ENCODE measurements around the gene KLK4. TPM values are rescaled to one million over a fixed set of nuclear protein-coding genes. Genes with fewer than 3 reads are reported as not detected.

KLK4 gene
- total and polyA plus RNA-seq, 9 of the 15 experiments (the other 6 are each of a cell fraction or from before 2014, with no cell fraction given), result not detected

GRCh38 chr19:50912727-50913716 lies 1.8 kb upstream of the KLK4 start:
- ATAC-seq (no peak), FAIRE-seq (no peak), DNase-seq (ENCODE audit: extremely low read depth in 1 of 4, low spot score in 3 of 4) (peak in 2 of 4 experiments; percentile 28 to 31)
- no peak overlapping the region for H3K4me3 ChIP-seq
- WGBS (ENCODE audit: insufficient coverage, low coverage, missing lambda C conversion rate), result 4% methylated on average over 25 of the region's 29 CpGs
- BruUV-seq (replicated peaks), result no TSS peak
- H4K20me1 ChIP-seq (replicated peaks; ENCODE audit: control insufficient read depth, insufficient read depth, low read length), result peaks cover 3% of the 10 kb centered on the region; the same call in 1 of the 2 replicates
- ChIA-PET CTCF (ENCODE audit: low intra/inter-chr PET ratio) (no interaction called here), POLR2A (interaction anchor here (0.6 to 1.8 kb wide), 4 partner anchors 9 to 181 kb away, joined by 3 to 5 read pairs (median 4); no protein-coding TSS in a partner anchor)
- H3K4me1 ChIP-seq (replicated peaks in 1 of 2; ENCODE audit: control insufficient read depth in 2 of 2, insufficient read depth in 2 of 2, low read length in 2 of 2), result peaks cover 0 to 28% of the 10 kb centered on the region in 2 experiments; a peak in 3 of 5 replicates
- intact Hi-C loops (cut with micrococcal nuclease), result no loop called here
- no peaks in the 10 kb centered on the region for H3K79me2 ChIP-seq (ENCODE audit: control insufficient read depth, insufficient read depth, low read length)
- H3K36me3 ChIP-seq (ENCODE audit: control insufficient read depth, insufficient read depth, low read length), result no peaks in the 10 kb centered on the region
- peaks cover 27 to 61% of the 10 kb centered on the region in 2 experiments for H3K27me3 ChIP-seq (ENCODE audit: control insufficient read depth in 2 of 2, insufficient read depth in 2 of 2, low read length in 2 of 2)
- H3K9ac ChIP-seq (ENCODE audit: insufficient read depth in 1 of 2, low read depth in 2 of 2, low read length in 2 of 2), result no peak overlapping the region
- in situ Hi-C loops (cut with MboI), result loop anchor here (10.0 kb wide), 1 partner anchor 378 kb away; no protein-coding TSS in a partner anchor
- H3K4me2 ChIP-seq (ENCODE audit: insufficient read depth, low read length), result no peak overlapping the region
- H3K27ac ChIP-seq (ENCODE audit: extremely low read depth, low read depth, low read length), result no peak overlapping the region
- no peaks in the 10 kb centered on the region for H3K9me3 ChIP-seq (replicated peaks; ENCODE audit: control insufficient read depth, insufficient read depth, low read depth, low read length)
- H3K9me1 ChIP-seq (ENCODE audit: control insufficient read depth, insufficient read depth, low read length), result no peaks in the 10 kb centered on the region
- no peak overlapping the region for H2AFZ ChIP-seq (ENCODE audit: low read depth, low read length)
- TF ChIP-seq PHTF2 (CRISPR knock-in tag; IDR thresholded peaks at IDR 0.05) (no peak), STAG1 (CRISPR knock-in tag; IDR thresholded peaks at IDR 0.05; ENCODE audit: borderline replicate concordance) (no peak), MEF2A (IDR thresholded peaks at IDR 0.05; ENCODE audit: control insufficient read depth, low read depth, low read length) (no peak), SMAD2 (IDR thresholded peaks at IDR 0.05; ENCODE audit: low read depth, low read length) (no peak), FOXM1 (IDR thresholded peaks at IDR 0.05; ENCODE audit: low read depth) (no peak), FOXM1 (CRISPR knock-in tag; IDR thresholded peaks at IDR 0.05; ENCODE audit: low read depth) (no peak), NR1H2 (CRISPR knock-in tag; IDR thresholded peaks at IDR 0.05) (no peak), NFRKB (IDR thresholded peaks at IDR 0.05; ENCODE audit: low read depth) (no peak), ZC3H8 (IDR thresholded peaks at IDR 0.05) (no peak), SP2 (IDR thresholded peaks at IDR 0.05; ENCODE audit: extremely low read depth, low read depth, low read length, poor library complexity, severe bottlenecking) (no peak), TCFL5 (CRISPR knock-in tag; conservative IDR thresholded peaks at IDR 0.05) (no peak), MTA2 (IDR thresholded peaks at IDR 0.05; ENCODE audit: low read depth) (no peak), EGR1 (conservative IDR thresholded peaks at IDR 0.05) (peak; percentile 68), JUND (IDR thresholded peaks at IDR 0.05; ENCODE audit: borderline replicate concordance, low read depth, low read length) (peak; percentile 16; the same call in 1 of the 2 replicates), JUND (tag; IDR thresholded peaks at IDR 0.05; ENCODE audit: borderline replicate concordance, low read depth, low read length) (no peak), SAFB2 (IDR thresholded peaks at IDR 0.05; ENCODE audit: borderline replicate concordance, low read depth, low read length, severe bottlenecking) (no peak), GTF2F1 (IDR thresholded peaks at IDR 0.05; ENCODE audit: low read depth, low read length) (no peak)
- TF ChIP-seq, protein P1, sequence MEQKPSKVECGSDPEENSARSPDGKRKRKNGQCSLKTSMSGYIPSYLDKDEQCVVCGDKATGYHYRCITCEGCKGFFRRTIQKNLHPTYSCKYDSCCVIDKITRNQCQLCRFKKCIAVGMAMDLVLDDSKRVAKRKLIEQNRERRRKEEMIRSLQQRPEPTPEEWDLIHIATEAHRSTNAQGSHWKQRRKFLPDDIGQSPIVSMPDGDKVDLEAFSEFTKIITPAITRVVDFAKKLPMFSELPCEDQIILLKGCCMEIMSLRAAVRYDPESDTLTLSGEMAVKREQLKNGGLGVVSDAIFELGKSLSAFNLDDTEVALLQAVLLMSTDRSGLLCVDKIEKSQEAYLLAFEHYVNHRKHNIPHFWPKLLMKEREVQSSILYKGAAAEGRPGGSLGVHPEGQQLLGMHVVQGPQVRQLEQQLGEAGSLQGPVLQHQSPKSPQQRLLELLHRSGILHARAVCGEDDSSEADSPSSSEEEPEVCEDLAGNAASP (IDR thresholded peaks at IDR 0.05), result no peak
- TF ChIP-seq, protein P2, sequence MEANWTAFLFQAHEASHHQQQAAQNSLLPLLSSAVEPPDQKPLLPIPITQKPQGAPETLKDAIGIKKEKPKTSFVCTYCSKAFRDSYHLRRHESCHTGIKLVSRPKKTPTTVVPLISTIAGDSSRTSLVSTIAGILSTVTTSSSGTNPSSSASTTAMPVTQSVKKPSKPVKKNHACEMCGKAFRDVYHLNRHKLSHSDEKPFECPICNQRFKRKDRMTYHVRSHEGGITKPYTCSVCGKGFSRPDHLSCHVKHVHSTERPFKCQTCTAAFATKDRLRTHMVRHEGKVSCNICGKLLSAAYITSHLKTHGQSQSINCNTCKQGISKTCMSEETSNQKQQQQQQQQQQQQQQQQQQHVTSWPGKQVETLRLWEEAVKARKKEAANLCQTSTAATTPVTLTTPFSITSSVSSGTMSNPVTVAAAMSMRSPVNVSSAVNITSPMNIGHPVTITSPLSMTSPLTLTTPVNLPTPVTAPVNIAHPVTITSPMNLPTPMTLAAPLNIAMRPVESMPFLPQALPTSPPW (CRISPR knock-in tag; IDR thresholded peaks at IDR 0.05), result 0 out of 2 replicates have a peak, but pooled peaks have one; percentile 11
- TF ChIP-seq, protein P3, sequence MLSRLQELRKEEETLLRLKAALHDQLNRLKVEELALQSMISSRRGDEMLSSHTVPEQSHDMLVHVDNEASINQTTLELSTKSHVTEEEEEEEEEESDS (CRISPR knock-in tag; IDR thresholded peaks at IDR 0.05), result no peak

All from K562 (cell line).